ENCODE data around the gene RBMS3. TPM values are rescaled to one million over a fixed set of nuclear protein-coding genes. Genes with fewer than 3 reads are reported as not detected.

RBMS3 gene
- total and polyA plus RNA-seq, 2 experiments from 2014 or later: 3.2 to 7.4 TPM

- TF ChIP-seq CTCF (conservative IDR thresholded peaks at IDR 0.05; ENCODE audit: low read depth in 2 of 2): no peak
- no peak for TF ChIP-seq NANOG (IDR thresholded peaks at IDR 0.05; ENCODE audit: borderline replicate concordance)
- no peak for TF ChIP-seq CREB1 (CRISPR knock-in tag; IDR thresholded peaks at IDR 0.05; ENCODE audit: low read depth)
- no peak for TF ChIP-seq POLR2AphosphoS5 (IDR thresholded peaks at IDR 0.05; ENCODE audit: low read depth)
- TF ChIP-seq EZH2phosphoT487 (IDR thresholded peaks at IDR 0.05; ENCODE audit: unreplicated experiment): no peak
- no peak for TF ChIP-seq REST (IDR thresholded peaks at IDR 0.05; ENCODE audit: unreplicated experiment)
- TF ChIP-seq JUNB (IDR thresholded peaks at IDR 0.05; ENCODE audit: unreplicated experiment): no peak
- TF ChIP-seq ZNF462 (CRISPR knock-in tag; IDR thresholded peaks at IDR 0.05): no peak
- no peak for TF ChIP-seq STAT1 (IDR thresholded peaks at IDR 0.05; ENCODE audit: unreplicated experiment)
- TF ChIP-seq ZNF114 (CRISPR knock-in tag; IDR thresholded peaks at IDR 0.05): no peak
- TF ChIP-seq ETS1 (IDR thresholded peaks at IDR 0.05): no peak
- TF ChIP-seq EZH2 (IDR thresholded peaks at IDR 0.05; ENCODE audit: low read depth, unreplicated experiment): no peak
- Histone ChIP-seq H3K27ac (ENCODE audit: low read depth) (no peak overlapping the region), H3F3A (replicated peaks; ENCODE audit: low read depth) (no peaks in the 10 kb centered on the region), H3K79me2 (replicated peaks; ENCODE audit: insufficient read depth) (no peaks in the 10 kb centered on the region), H3K4me2 (no peak overlapping the region), H4K20me1 (replicated peaks; ENCODE audit: insufficient read depth) (no peaks in the 10 kb centered on the region), H3K4me3 (no peak overlapping the region), H3K4me1 (ENCODE audit: insufficient read depth) (peaks cover 41% of the 10 kb centered on the region), H3K27me3 (ENCODE audit: insufficient read depth) (no peaks in the 10 kb centered on the region), H3K9me2 (ENCODE audit: insufficient read depth) (no peaks in the 10 kb centered on the region), H3K36me3 (ENCODE audit: insufficient read depth) (no peaks in the 10 kb centered on the region), H2AFZ (no peak overlapping the region)
- H3K4me3 Mint-ChIP-seq: no peak overlapping the region
- no peaks in the 10 kb centered on the region for H3K9me3 Mint-ChIP-seq
- ATAC-seq (no peak), DNase-seq (ENCODE audit: low spot score) (no peak)
- peak overlapping the region; percentile 46; the same call in 1 of the 2 replicates for H3K27ac Mint-ChIP-seq
- peaks cover 36% of the 10 kb centered on the region for H3K4me1 Mint-ChIP-seq
- peaks cover 2% of the 10 kb centered on the region for H3K27me3 Mint-ChIP-seq (ENCODE audit: insufficient read depth, low read depth, poor library complexity)
- H3K36me3 Mint-ChIP-seq (ENCODE audit: low read depth): no peaks in the 10 kb centered on the region
Observed at GRCh38 chr3:29760226-29760685, 479.4 kb downstream of the RBMS3 start.
